HCT116 (cell line): ENCODE results near the gene OR6B3. TPM values are rescaled to one million over a fixed set of nuclear protein-coding genes. Genes with fewer than 3 reads are reported as not detected.

Experiments used
- ATAC-seq: fragments of 200-7000 bp; cut with Tn5 transposase; 2 replicates; pipeline ENCODE4 v1.9.1; 2020; ENCODE audit warnings: mild to moderate bottlenecking, moderate library complexity
- BruUV-seq: library from RNA; stranded (reverse); fragments of 400-500 nt; replicated peaks from 2 replicates; lab custom pipeline; 2021; lab: Mats Ljungman, UMichigan
- CTCF ChIA-PET: fragments of 300-600 bp; sonication (Branson Sonifier 250); formaldehyde crosslinking; loops from one replicate; lab custom pipeline; 2021; ENCODE audit warnings: antibody characterized with exemption; lab: Charles Lee
- POLR2A ChIA-PET: fragments of 300-600, 350-600 bp; sonication (Branson Sonifier 250); formaldehyde crosslinking; loops from one replicate; lab custom pipeline; 2021; ENCODE audit warnings: antibody characterized with exemption; lab: Charles Lee
- RAD21 ChIA-PET, 2 experiments: fragments of 300-600 bp; sonication (Branson Sonifier 250); formaldehyde crosslinking; loops; one replicate each; lab custom pipeline; 2023; ENCODE audit warnings: low total read pairs in 2 of 2; ENCODE audit not compliant: uncharacterized antibody in 2 of 2, unreplicated experiment in 2 of 2, low non-redundant PET in 1 of 2; lab: Charles Lee
- DNase-seq: peaks from one replicate; pipeline ENCODE4 v3.0.0-alpha.2; 2010; ENCODE audit warnings: low read depth, low spot score
- H2AFZ ChIP-seq: fragments of 200-600 bp; shearing (Covaris generic), sonication (generic); 2 replicates; pipeline ENCODE4 v1.6.1; 2017; ENCODE audit warnings: low read depth, mixed run types, mixed read lengths, antibody characterized with exemption, low read length; ENCODE audit not compliant: poor library complexity, severe bottlenecking
- H3K27ac ChIP-seq: 2 replicates; pipeline ENCODE4 v1.5.1; 2012; ENCODE audit warnings: low read depth, low read length
- H3K27me3 ChIP-seq: fragments of 200-600 bp; sonication (generic); 2 replicates; pipeline ENCODE4 v1.6.1; 2016; ENCODE audit warnings: mixed run types, low read length, mixed read lengths; ENCODE audit not compliant: insufficient read depth
- H3K36me3 ChIP-seq, 2 experiments: fragments of 200-500 bp in 1 of 2; fragments of 200-600 bp in 1 of 2; sonication (Bioruptor generic) in 1 of 2; sonication (generic) in 1 of 2; 2 replicates each; pipeline versions ENCODE4 v1.5.1 to v1.6.1; 2014 to 2016; ENCODE audit warnings: low read length in 2 of 2, inconsistent platforms in 1 of 2, mixed read lengths in 1 of 2, mixed run types in 1 of 2; ENCODE audit not compliant: insufficient read depth in 2 of 2, control insufficient read depth in 1 of 2
- H3K4me1 ChIP-seq, 2 experiments: fragments of 200-600 bp in 1 of 2; sonication (generic) in 1 of 2; 2 replicates each; pipeline versions ENCODE4 v1.5.1 to v1.6.1; 2012 to 2017; ENCODE audit warnings: low read length in 2 of 2, inconsistent platforms in 1 of 2, mild to moderate bottlenecking in 1 of 2, mixed read lengths in 1 of 2, mixed run types in 1 of 2, moderate library complexity in 1 of 2; ENCODE audit not compliant: insufficient read depth in 2 of 2, control insufficient read depth in 1 of 2
- H3K4me2 ChIP-seq: fragments of 200-600 bp; sonication (generic); 2 replicates; pipeline ENCODE4 v1.6.1; 2017; ENCODE audit warnings: mixed run types, low read length, mixed read lengths
- H3K4me3 ChIP-seq, 2 experiments: fragments of 200-600 bp in 1 of 2; sonication (generic) in 1 of 2; replicated peaks in 1 of 2; 2 replicates each; pipeline ENCODE4 v1.5.1; 2011 to 2016; ENCODE audit warnings: low read length in 2 of 2, control low read depth in 1 of 2, low read depth in 1 of 2, mild to moderate bottlenecking in 1 of 2, mixed read lengths in 1 of 2, mixed run types in 1 of 2
- H3K79me2 ChIP-seq: fragments of 200-600 bp; sonication (generic); 2 replicates; pipeline ENCODE4 v1.6.1; 2017; ENCODE audit warnings: mild to moderate bottlenecking, mixed run types, low read length, moderate library complexity, mixed read lengths; ENCODE audit not compliant: insufficient read depth
- H3K9ac ChIP-seq: fragments of 200-600 bp; sonication (generic); 2 replicates; pipeline ENCODE4 v1.6.1; 2016; ENCODE audit warnings: low read length, mixed read lengths
- H3K9me2 ChIP-seq: fragments of 200-600 bp; sonication (generic), shearing (Covaris generic); 2 replicates; pipeline ENCODE4 v1.6.1; 2017; ENCODE audit warnings: mixed run types, mild to moderate bottlenecking, moderate library complexity; ENCODE audit not compliant: insufficient read depth
- H3K9me3 ChIP-seq, 2 experiments: fragments of 200-500 bp in 1 of 2; fragments of 200-600 bp in 1 of 2; sonication (Bioruptor generic) in 1 of 2; sonication (generic) in 1 of 2; 2 replicates each; pipeline ENCODE4 v1.6.1; 2014 to 2017; ENCODE audit warnings: low read length in 2 of 2, mixed read lengths in 2 of 2, inconsistent platforms in 1 of 2, low read depth in 1 of 2, mild to moderate bottlenecking in 1 of 2, mixed run types in 1 of 2, moderate library complexity in 1 of 2; ENCODE audit not compliant: control insufficient read depth in 1 of 2, insufficient read depth in 1 of 2
- H4K20me1 ChIP-seq: fragments of 200-600 bp; sonication (generic), shearing (Covaris generic); 2 replicates; pipeline ENCODE4 v1.6.1; 2017; ENCODE audit warnings: mixed run types, mild to moderate bottlenecking, moderate library complexity; ENCODE audit not compliant: insufficient read depth
- CBX3 ChIP-seq: IDR thresholded peaks from 2 replicates; pipeline ENCODE4 v1.6.1; 2012; ENCODE audit warnings: low read depth
- EGR1 ChIP-seq: IDR thresholded peaks from 2 replicates; pipeline ENCODE4 v1.6.1; 2012; ENCODE audit warnings: low read depth
- ELF1 ChIP-seq: IDR thresholded peaks from 2 replicates; pipeline ENCODE4 v1.6.1; 2012; ENCODE audit warnings: low read depth, borderline replicate concordance
- EZH2 ChIP-seq: fragments of 200-600 bp; sonication (generic); IDR thresholded peaks from 2 replicates; pipeline ENCODE4 v1.6.1; 2017; ENCODE audit warnings: antibody characterized with exemption, mixed run types
- EZH2phosphoT487 ChIP-seq: fragments of 200-600 bp; IDR thresholded peaks from 2 replicates; pipeline ENCODE4 v1.6.1; 2018; ENCODE audit warnings: antibody characterized with exemption, borderline replicate concordance
- JUND ChIP-seq: IDR thresholded peaks from 2 replicates; pipeline ENCODE4 v1.6.1; 2012
- POLR2AphosphoS5 ChIP-seq: IDR thresholded peaks from 2 replicates; pipeline ENCODE4 v1.6.1; 2011; ENCODE audit warnings: mild to moderate bottlenecking, low read depth, low read length, moderate library complexity
- SP1 ChIP-seq: IDR thresholded peaks from 2 replicates; pipeline ENCODE4 v1.6.1; 2012; ENCODE audit warnings: low read depth
- ZFX ChIP-seq: fragments of 450-650 bp; IDR thresholded peaks from 2 replicates; pipeline ENCODE4 v1.6.1; 2017
- ZNF274 ChIP-seq: fragments of 200-500 bp; sonication (Bioruptor generic); IDR thresholded peaks from 2 replicates; pipeline ENCODE4 v1.6.1; 2014; ENCODE audit warnings: mild to moderate bottlenecking, low read depth, low read length, inconsistent platforms
- intact Hi-C: fragments of 100-400 bp; cut with micrococcal nuclease; formaldehyde crosslinking; loops from 2 replicates; pipeline ENCODE4 v1.10.0; 2022
- total RNA-seq: library from RNA; stranded (reverse); gene quantifications from one replicate; pipeline ENCODE4 v1.2.1, GENCODE V29; 2021; ENCODE audit not compliant: unreplicated experiment
- TF ChIP-seq, protein P1 (sequence below), 3 experiments: fragments of 200-600 bp in 1 of 3; sonication (generic) in 1 of 3; IDR thresholded peaks in 2 of 3; conservative IDR thresholded peaks in 1 of 3; 2 replicates each; pipeline ENCODE4 v1.5.1; 2012 to 2017; ENCODE audit warnings: low read depth in 2 of 3, low read length in 2 of 3, antibody characterized with exemption in 1 of 3, borderline replicate concordance in 1 of 3, control low read depth in 1 of 3, mild to moderate bottlenecking in 1 of 3, mixed read lengths in 1 of 3, mixed run types in 1 of 3, moderate library complexity in 1 of 3; ENCODE audit not compliant: insufficient read depth in 1 of 3
- TF ChIP-seq, protein P2 (sequence below): IDR thresholded peaks from 2 replicates; pipeline ENCODE4 v1.6.1; 2011; ENCODE audit warnings: mild to moderate bottlenecking, low read length, moderate library complexity; ENCODE audit not compliant: insufficient replicate concordance; ENCODE audit errors: extremely low read depth
- TF ChIP-seq, protein P3 (sequence below): IDR thresholded peaks from 2 replicates; pipeline ENCODE4 v1.6.1; 2012
- TF ChIP-seq, protein P4 (sequence below): IDR thresholded peaks from 2 replicates; pipeline ENCODE4 v1.6.1; 2012; ENCODE audit warnings: low read depth

OR6B3 gene
- total RNA-seq, 1 experiment from 2014 or later, result not detected

DNA sequence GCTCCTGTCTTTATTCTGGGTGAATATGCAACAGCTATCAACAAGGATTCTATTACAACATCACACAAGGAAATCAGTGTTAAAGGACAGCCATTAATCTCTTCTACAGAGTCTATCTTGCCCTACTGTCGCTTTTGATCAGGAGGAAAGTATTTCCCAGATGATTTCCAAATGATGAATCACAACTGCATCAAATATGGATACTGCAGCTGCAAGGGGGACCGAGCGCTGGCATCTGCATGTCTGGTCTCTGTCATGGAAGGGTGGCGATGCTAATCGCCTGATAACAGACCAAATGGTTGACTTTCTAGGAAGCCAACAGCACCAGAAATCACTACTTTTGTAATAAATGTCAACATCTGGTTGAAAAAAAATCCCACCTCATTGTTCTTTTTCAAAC, 21.2 kb upstream of the OR6B3 start (continued):
- TF ChIP-seq, protein P1, sequence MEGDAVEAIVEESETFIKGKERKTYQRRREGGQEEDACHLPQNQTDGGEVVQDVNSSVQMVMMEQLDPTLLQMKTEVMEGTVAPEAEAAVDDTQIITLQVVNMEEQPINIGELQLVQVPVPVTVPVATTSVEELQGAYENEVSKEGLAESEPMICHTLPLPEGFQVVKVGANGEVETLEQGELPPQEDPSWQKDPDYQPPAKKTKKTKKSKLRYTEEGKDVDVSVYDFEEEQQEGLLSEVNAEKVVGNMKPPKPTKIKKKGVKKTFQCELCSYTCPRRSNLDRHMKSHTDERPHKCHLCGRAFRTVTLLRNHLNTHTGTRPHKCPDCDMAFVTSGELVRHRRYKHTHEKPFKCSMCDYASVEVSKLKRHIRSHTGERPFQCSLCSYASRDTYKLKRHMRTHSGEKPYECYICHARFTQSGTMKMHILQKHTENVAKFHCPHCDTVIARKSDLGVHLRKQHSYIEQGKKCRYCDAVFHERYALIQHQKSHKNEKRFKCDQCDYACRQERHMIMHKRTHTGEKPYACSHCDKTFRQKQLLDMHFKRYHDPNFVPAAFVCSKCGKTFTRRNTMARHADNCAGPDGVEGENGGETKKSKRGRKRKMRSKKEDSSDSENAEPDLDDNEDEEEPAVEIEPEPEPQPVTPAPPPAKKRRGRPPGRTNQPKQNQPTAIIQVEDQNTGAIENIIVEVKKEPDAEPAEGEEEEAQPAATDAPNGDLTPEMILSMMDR (IDR thresholded peaks at IDR 0.05 in 2 of 3, conservative IDR thresholded peaks at IDR 0.05 in 1 of 3; ENCODE audit: borderline replicate concordance in 1 of 3, insufficient read depth in 1 of 3, low read depth in 2 of 3, low read length in 2 of 3), result no peak
- no peak for TF ChIP-seq ELF1
- no peak for TF ChIP-seq JUND
- TF ChIP-seq, protein P2, sequence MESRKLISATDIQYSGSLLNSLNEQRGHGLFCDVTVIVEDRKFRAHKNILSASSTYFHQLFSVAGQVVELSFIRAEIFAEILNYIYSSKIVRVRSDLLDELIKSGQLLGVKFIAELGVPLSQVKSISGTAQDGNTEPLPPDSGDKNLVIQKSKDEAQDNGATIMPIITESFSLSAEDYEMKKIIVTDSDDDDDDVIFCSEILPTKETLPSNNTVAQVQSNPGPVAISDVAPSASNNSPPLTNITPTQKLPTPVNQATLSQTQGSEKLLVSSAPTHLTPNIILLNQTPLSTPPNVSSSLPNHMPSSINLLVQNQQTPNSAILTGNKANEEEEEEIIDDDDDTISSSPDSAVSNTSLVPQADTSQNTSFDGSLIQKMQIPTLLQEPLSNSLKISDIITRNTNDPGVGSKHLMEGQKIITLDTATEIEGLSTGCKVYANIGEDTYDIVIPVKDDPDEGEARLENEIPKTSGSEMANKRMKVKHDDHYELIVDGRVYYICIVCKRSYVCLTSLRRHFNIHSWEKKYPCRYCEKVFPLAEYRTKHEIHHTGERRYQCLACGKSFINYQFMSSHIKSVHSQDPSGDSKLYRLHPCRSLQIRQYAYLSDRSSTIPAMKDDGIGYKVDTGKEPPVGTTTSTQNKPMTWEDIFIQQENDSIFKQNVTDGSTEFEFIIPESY, result no peak
- TF ChIP-seq, protein P3, sequence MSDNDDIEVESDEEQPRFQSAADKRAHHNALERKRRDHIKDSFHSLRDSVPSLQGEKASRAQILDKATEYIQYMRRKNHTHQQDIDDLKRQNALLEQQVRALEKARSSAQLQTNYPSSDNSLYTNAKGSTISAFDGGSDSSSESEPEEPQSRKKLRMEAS, result no peak
- TF ChIP-seq POLR2AphosphoS5, result no peak

DNA sequence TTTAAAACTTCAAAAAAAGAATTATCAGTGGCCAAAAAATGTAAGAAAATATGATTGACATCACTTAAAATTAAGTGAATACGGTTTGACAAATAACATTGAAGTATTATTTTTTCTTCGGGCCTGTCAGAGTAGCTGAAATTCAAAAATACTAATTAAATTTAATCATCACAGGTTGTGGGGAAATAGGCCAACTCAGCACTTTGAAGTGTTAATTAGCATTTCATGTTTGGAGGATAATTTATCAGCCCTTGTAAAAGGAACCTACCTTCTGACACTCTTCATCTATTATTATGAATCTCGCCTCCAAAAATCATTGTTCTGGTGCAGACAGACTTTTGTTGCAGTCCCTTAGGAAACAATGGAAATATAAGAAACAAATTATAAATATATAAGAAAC, 17.6 kb upstream of the OR6B3 start:
- Histone ChIP-seq H4K20me1 (no peaks in the 10 kb centered on the region), H3K4me1 (no peaks in the 10 kb centered on the region), H3K9me3 (no peaks in the 10 kb centered on the region), H3K79me2 (no peaks in the 10 kb centered on the region), H2AFZ (no peak overlapping the region), H3K27ac (no peak overlapping the region), H3K4me3 (no peak overlapping the region), H3K36me3 (no peaks in the 10 kb centered on the region), H3K27me3 (no peaks in the 10 kb centered on the region), H3K9ac (no peak overlapping the region), H3K9me2 (no peaks in the 10 kb centered on the region), H3K4me2 (no peak overlapping the region)
- ChIA-PET CTCF (interaction anchor here (0.6 to 1.6 kb wide), 2 partner anchors 10 to 149 kb away, joined by 3 to 6 read pairs; no protein-coding TSS in a partner anchor), RAD21 (no interaction called here), POLR2A (no interaction called here)
- intact Hi-C loops, result no loop called here
- ATAC-seq, result no peak
- no TSS peak for BruUV-seq
- no peak for DNase-seq
- no peak for TF ChIP-seq ELF1
- TF ChIP-seq ZFX, result no peak
- TF ChIP-seq, protein P4, sequence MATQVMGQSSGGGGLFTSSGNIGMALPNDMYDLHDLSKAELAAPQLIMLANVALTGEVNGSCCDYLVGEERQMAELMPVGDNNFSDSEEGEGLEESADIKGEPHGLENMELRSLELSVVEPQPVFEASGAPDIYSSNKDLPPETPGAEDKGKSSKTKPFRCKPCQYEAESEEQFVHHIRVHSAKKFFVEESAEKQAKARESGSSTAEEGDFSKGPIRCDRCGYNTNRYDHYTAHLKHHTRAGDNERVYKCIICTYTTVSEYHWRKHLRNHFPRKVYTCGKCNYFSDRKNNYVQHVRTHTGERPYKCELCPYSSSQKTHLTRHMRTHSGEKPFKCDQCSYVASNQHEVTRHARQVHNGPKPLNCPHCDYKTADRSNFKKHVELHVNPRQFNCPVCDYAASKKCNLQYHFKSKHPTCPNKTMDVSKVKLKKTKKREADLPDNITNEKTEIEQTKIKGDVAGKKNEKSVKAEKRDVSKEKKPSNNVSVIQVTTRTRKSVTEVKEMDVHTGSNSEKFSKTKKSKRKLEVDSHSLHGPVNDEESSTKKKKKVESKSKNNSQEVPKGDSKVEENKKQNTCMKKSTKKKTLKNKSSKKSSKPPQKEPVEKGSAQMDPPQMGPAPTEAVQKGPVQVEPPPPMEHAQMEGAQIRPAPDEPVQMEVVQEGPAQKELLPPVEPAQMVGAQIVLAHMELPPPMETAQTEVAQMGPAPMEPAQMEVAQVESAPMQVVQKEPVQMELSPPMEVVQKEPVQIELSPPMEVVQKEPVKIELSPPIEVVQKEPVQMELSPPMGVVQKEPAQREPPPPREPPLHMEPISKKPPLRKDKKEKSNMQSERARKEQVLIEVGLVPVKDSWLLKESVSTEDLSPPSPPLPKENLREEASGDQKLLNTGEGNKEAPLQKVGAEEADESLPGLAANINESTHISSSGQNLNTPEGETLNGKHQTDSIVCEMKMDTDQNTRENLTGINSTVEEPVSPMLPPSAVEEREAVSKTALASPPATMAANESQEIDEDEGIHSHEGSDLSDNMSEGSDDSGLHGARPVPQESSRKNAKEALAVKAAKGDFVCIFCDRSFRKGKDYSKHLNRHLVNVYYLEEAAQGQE, result no peak
- no peak for TF ChIP-seq EZH2
- no peak for TF ChIP-seq JUND
- no peak for TF ChIP-seq EGR1
- TF ChIP-seq EZH2phosphoT487, result no peak
- TF ChIP-seq CBX3, result no peak
- no peak for TF ChIP-seq ZNF274
- TF ChIP-seq, protein P1 (IDR thresholded peaks at IDR 0.05 in 2 of 3, conservative IDR thresholded peaks at IDR 0.05 in 1 of 3; ENCODE audit: borderline replicate concordance in 1 of 3, insufficient read depth in 1 of 3, low read depth in 2 of 3, low read length in 2 of 3), result no peak
- no peak for TF ChIP-seq POLR2AphosphoS5
- no peak for TF ChIP-seq SP1
